Breast epithelium (tissue), 4 donors: Measurements from ENCODE around the gene TM6SF1. TPM values are rescaled to one million over a fixed set of nuclear protein-coding genes. Genes with fewer than 3 reads are reported as not detected.

Experiments
- DNase-seq, 2 donors: peaks; one replicate each; pipeline ENCODE4 v3.0.0-alpha.2; 2019; ENCODE audit warnings: low spot score in 2 of 2
- H3K27ac ChIP-seq, 2 donors: fragments of 200-600 bp; sonication (generic) in 1 of 2; one replicate each; pipeline ENCODE4 v1.5.1; 2016 to 2019; ENCODE audit warnings: mild to moderate bottlenecking in 1 of 2
- H3K27me3 ChIP-seq, 2 donors: fragments of 200-600 bp; sonication (generic) in 1 of 2; one replicate each; pipeline versions ENCODE4 v1.5.1 to v1.6.0; 2017 to 2019; ENCODE audit warnings: control low read depth in 1 of 2, mild to moderate bottlenecking in 1 of 2
- H3K36me3 ChIP-seq: fragments of 200-600 bp; one replicate; pipeline ENCODE4 v1.5.1; 2019
- H3K4me1 ChIP-seq, 2 donors: fragments of 200-600 bp; sonication (generic); one replicate each; pipeline ENCODE4 v1.5.1; 2016 to 2019; ENCODE audit warnings: control low read depth in 1 of 2
- H3K4me3 ChIP-seq, 3 donors: fragments of 200-600 bp; sonication (generic); 1 replicate in 2 of 3; 2 replicates in 1 of 3; pipeline ENCODE4 v1.5.1; 2016 to 2019; ENCODE audit warnings: mild to moderate bottlenecking in 3 of 3, moderate library complexity in 2 of 3
- H3K9me3 ChIP-seq, 2 donors: fragments of 200-600 bp; sonication (generic) in 1 of 2; one replicate each; pipeline ENCODE4 v1.5.1; 2016 to 2019; ENCODE audit warnings: control low read depth in 1 of 2
- POLR2A ChIP-seq: fragments of 450-650 bp; IDR thresholded peaks from one replicate; pipeline ENCODE4 v1.6.1; 2016; ENCODE audit warnings: antibody characterized with exemption, mild to moderate bottlenecking, moderate library complexity
- POLR2AphosphoS5 ChIP-seq, 3 donors: sonication (generic); formaldehyde crosslinking; IDR thresholded peaks; one replicate each; pipeline ENCODE4 v1.6.1; 2017; ENCODE audit warnings: antibody characterized with exemption in 3 of 3
- intact Hi-C: fragments of 100-400 bp; cut with DNase I; formaldehyde crosslinking; loops from one replicate; pipeline ENCODE4 v1.15.1; 2023; ENCODE audit warnings: low total_unique reads
- total RNA-seq, 3 donors: library from RNA; depleted of rRNA; stranded (reverse); fragments of >200 nt; gene quantifications; one replicate each; pipeline ENCODE4 v1.1.0, GENCODE V29; 2016
- TF ChIP-seq, protein P1 (sequence below), 3 donors: fragments of 450-650 bp; IDR thresholded peaks; one replicate each; pipeline ENCODE4 v1.5.1; 2016 to 2017; ENCODE audit warnings: antibody characterized with exemption in 3 of 3, mild to moderate bottlenecking in 3 of 3, moderate library complexity in 3 of 3

TM6SF1 gene
- total RNA-seq, 3 donors from 2014 or later = 6.4 to 8.5 (median 7.3) TPM

DNA sequence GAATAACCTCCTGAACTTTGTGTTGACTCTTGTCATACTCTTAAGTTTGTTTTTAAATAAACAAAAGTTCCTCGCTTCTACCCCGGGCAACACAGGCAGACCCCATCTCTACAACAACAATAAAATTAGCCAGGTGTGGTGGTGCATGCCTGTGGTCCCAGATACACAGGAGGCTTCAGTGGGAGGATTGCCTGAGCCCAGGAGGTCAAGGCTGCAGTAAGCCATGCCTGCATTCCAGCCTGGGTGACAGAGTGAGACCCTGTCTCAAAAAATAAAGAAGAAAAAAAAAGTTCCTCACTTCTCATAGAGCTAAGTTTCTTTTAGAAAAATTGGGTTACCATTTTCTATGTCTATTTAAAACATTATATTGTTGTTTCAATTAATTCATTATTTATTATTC is 70.9 kb downstream of the TM6SF1 start:
- H3K27ac ChIP-seq = no peak overlapping the region
- intact Hi-C loops = no loop called here
- no peaks in the 10 kb centered on the region for H3K27me3 ChIP-seq
- DNase-seq = no peak
- no peak overlapping the region for H3K4me3 ChIP-seq
- TF ChIP-seq, protein P1, sequence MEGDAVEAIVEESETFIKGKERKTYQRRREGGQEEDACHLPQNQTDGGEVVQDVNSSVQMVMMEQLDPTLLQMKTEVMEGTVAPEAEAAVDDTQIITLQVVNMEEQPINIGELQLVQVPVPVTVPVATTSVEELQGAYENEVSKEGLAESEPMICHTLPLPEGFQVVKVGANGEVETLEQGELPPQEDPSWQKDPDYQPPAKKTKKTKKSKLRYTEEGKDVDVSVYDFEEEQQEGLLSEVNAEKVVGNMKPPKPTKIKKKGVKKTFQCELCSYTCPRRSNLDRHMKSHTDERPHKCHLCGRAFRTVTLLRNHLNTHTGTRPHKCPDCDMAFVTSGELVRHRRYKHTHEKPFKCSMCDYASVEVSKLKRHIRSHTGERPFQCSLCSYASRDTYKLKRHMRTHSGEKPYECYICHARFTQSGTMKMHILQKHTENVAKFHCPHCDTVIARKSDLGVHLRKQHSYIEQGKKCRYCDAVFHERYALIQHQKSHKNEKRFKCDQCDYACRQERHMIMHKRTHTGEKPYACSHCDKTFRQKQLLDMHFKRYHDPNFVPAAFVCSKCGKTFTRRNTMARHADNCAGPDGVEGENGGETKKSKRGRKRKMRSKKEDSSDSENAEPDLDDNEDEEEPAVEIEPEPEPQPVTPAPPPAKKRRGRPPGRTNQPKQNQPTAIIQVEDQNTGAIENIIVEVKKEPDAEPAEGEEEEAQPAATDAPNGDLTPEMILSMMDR (IDR thresholded peaks at IDR 0.05) = no peak
- TF ChIP-seq POLR2AphosphoS5 (IDR thresholded peaks at IDR 0.05) (no peak), POLR2A (no peak)
- H3K36me3 ChIP-seq = no peaks in the 10 kb centered on the region
- H3K9me3 ChIP-seq = no peaks in the 10 kb centered on the region
- no peaks in the 10 kb centered on the region for H3K4me1 ChIP-seq

DNA sequence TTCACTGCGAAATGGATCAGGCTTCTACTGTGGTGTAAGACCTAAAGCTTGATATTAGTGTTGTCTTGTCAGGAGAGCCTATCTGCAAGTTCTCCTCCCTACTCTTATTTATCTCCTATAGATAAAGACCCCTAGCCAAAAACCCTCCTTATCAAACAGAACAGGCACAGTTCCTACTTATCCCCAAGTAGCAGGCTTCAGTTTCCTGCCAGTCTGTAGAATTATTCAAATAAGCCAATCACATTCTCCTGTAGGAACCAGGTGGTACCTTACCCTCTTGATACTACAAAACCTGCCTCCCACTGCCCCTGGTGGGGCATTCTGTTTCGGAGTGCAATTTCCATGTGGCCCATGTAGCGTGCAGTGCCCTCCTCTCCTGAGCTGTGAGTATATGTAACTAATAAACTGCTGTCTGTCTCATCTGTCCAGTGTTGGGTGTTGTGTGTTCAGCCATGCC is 71.5 kb downstream of the TM6SF1 start:
- H3K36me3 ChIP-seq = no peaks in the 10 kb centered on the region

DNA sequence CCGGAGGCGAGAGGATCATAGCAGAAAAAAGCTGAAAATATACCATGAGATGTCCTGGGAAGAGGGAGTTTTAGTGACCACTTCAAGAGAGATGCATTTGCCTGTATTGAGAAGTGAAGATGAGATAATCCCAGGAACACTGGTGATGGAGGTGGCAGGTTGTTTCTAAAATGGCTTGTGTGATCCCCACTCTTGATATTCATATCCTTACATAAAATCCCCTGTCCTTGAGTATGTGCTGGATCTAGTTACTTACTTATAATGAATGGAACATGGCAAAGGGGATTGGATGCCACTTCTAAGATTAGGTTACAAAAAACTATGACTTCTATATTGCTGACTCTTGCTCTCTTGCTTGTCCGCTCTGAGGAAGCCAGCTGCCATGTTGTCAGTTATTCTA is 78.1 kb downstream of the TM6SF1 start:
- no peak for DNase-seq
- H3K9me3 ChIP-seq = no peaks in the 10 kb centered on the region
- TF ChIP-seq, protein P1 (IDR thresholded peaks at IDR 0.05) = no peak
- TF ChIP-seq POLR2A = no peak
- TF ChIP-seq POLR2AphosphoS5 (IDR thresholded peaks at IDR 0.05) = no peak
- no peak overlapping the region for H3K4me3 ChIP-seq
- intact Hi-C loops = no loop called here
- H3K36me3 ChIP-seq = no peaks in the 10 kb centered on the region
- no peak overlapping the region for H3K27ac ChIP-seq
- no peaks in the 10 kb centered on the region for H3K4me1 ChIP-seq
- H3K27me3 ChIP-seq = no peaks in the 10 kb centered on the region

More for the DNA sequence above, 71.5 kb downstream of the TM6SF1 start:
- TF ChIP-seq POLR2A (no peak), POLR2AphosphoS5 (IDR thresholded peaks at IDR 0.05) (no peak)
- TF ChIP-seq, protein P1 (IDR thresholded peaks at IDR 0.05) = no peak
- Histone ChIP-seq H3K4me1 (no peaks in the 10 kb centered on the region), H3K27me3 (no peaks in the 10 kb centered on the region), H3K9me3 (no peaks in the 10 kb centered on the region), H3K4me3 (no peak overlapping the region), H3K27ac (no peak overlapping the region)
- intact Hi-C loops = no loop called here
- DNase-seq = no peak

Other genes with a start within 250 kb of the TM6SF1 start
- gene HOMER2, start 154.9 kb upstream of the TM6SF1 start, total RNA-seq = 100 to 1,000 TPM in 1 of 3 donors, 10 to 100 TPM in 1, 1 to 10 TPM in 1; 6.1 to 295 (median 77.7) TPM
- gene RAMAC, start 121.4 kb upstream of the TM6SF1 start, total RNA-seq = 10 to 100 TPM; 14.9 to 32.3 (median 22.6) TPM
- gene C15orf40, start 96.0 kb upstream of the TM6SF1 start, total RNA-seq = 10 to 100 TPM; 10.2 to 26.8 (median 14.6) TPM
- 10 to 100 TPM; 71.1 to 88.8 (median 87.5) TPM for gene BTBD1, start 40.4 kb upstream of the TM6SF1 start, total RNA-seq
- 10 to 100 TPM; 19.0 to 42.4 (median 34.7) TPM for gene HDGFL3, start 100.2 kb downstream of the TM6SF1 start, total RNA-seq
- gene BNC1, start 177.0 kb downstream of the TM6SF1 start, total RNA-seq = 10 to 100 TPM in 1 of 3 donors, 1 to 10 TPM in 1, under 1 TPM in 1; 0.48 to 10.7 (median 1.6) TPM